ENCODE measurements around the gene IL1R2. TPM values are rescaled to one million over a fixed set of nuclear protein-coding genes. Genes with fewer than 3 reads are reported as not detected.

IL1R2 gene
- polyA plus RNA-seq, 6 donors from 2014 or later, result 0.70 TPM; not detected in 5

GRCh38 chr2:102022884-102023539 is 31.3 kb downstream of the IL1R2 start:
- ATAC-seq (ENCODE audit: low read depth in 2 of 2) (no peak), DNase-seq (no peak)
- Mint-ChIP-seq H3K36me3 (no peaks in the 10 kb centered on the region), H3K9me3 (peaks cover 0 to 2% (median 0%) of the 10 kb centered on the region in 7 donors), H3K27ac (no peak overlapping the region), H3K4me1 (peaks cover 0 to 8% (median 6%) of the 10 kb centered on the region in 3 donors), H3K4me3 (no peak overlapping the region), H3K27me3 (peaks cover 0 to 15% (median 0%) of the 10 kb centered on the region in 3 donors)

GRCh38 chr2:102024410-102024809 is 32.6 kb downstream of the IL1R2 start:
- H3K4me1 Mint-ChIP-seq, result peaks cover 0 to 11% (median 6%) of the 10 kb centered on the region in 3 donors
- H3K27ac Mint-ChIP-seq, result no peak overlapping the region
- H3K9me3 Mint-ChIP-seq, result peaks cover 0 to 2% (median 0%) of the 10 kb centered on the region in 7 donors
- ATAC-seq (ENCODE audit: low read depth in 2 of 2) (no peak), DNase-seq (no peak)
- H3K4me3 Mint-ChIP-seq, result no peak overlapping the region
- H3K27me3 Mint-ChIP-seq, result peaks cover 0 to 11% (median 0%) of the 10 kb centered on the region in 3 donors
- H3K36me3 Mint-ChIP-seq, result no peaks in the 10 kb centered on the region

DNA sequence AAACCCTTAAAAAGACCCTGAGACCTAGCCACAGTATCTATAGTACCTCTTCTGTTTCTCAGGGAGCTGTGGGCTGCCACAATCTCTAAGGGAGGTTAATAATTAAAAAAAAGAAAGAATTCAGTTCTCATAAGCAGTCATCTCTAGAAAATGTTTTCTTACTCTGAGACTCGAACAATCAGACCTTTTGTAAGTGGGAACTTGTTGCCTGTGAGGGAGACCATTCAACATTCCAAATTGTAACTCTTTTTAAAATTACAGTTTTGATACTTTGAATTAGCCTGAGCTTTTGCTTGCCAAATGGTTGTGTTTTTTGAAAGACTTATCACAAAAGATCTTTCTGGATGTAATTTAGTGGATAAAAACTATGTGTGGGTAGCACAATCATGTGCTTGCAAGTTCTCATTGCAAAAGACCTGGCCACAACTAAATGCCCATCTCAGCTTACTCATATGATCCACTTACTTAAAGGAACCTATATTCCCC is 33.3 kb downstream of the IL1R2 start:
- H3K27ac Mint-ChIP-seq, result no peak overlapping the region
- H3K9me3 Mint-ChIP-seq, result peaks cover 0 to 4% (median 0%) of the 10 kb centered on the region in 7 donors
- H3K4me1 Mint-ChIP-seq, result peaks cover 0 to 11% (median 6%) of the 10 kb centered on the region in 3 donors

DNA sequence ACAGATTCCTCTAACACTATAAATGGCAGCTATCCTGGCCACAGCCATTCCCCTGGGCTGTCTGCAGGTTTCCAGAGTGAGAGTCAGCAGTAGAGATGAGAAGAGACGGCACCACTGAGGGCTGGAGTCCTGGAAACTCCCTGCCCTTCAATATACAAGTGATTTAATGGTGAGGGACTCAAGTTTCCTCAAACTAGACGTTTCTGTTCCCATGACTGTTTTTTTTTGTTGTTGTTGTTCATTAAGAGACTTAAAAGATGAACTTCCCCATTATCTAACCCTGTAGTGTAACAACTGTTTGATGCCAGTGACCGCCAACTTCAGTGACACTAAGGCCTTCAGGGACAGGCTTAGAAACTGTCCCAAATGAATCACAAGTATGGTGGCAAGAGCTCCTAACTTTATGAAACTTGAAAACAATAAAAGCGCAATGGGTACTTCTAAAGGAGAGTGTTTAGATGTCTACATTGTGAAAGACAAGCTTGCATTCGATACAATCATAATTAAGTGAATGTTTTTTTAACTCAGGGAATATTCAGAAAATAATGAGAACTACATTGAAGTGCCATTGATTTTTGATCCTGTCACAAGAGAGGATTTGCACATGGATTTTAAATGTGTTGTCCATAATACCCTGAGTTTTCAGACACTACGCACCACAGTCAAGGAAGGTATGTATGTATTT is 34.0 kb downstream of the IL1R2 start:
- Mint-ChIP-seq H3K9me3 (peaks cover 0 to 4% (median 0%) of the 10 kb centered on the region in 7 donors), H3K36me3 (no peaks in the 10 kb centered on the region), H3K27ac (peak overlapping the region in 1 of 6 donors; percentile 4), H3K4me3 (no peak overlapping the region), H3K4me1 (peaks cover 0 to 11% (median 2%) of the 10 kb centered on the region in 3 donors), H3K27me3 (peaks cover 0 to under 1% (median 0%) of the 10 kb centered on the region in 3 donors)
- DNase-seq (no peak), ATAC-seq (ENCODE audit: low read depth in 2 of 2) (no peak)

More for the DNA sequence above, 33.3 kb downstream of the IL1R2 start:
- no peak for DNase-seq
- peaks cover 0 to 6% (median 0%) of the 10 kb centered on the region in 3 donors for H3K27me3 Mint-ChIP-seq
- no peak overlapping the region for H3K4me3 Mint-ChIP-seq
- no peaks in the 10 kb centered on the region for H3K36me3 Mint-ChIP-seq
- no peak for ATAC-seq (ENCODE audit: low read depth in 2 of 2)

- ATAC-seq (ENCODE audit: low read depth in 2 of 2) (no peak), DNase-seq (no peak)
- H3K36me3 Mint-ChIP-seq, result no peaks in the 10 kb centered on the region
- no peaks in the 10 kb centered on the region for H3K27me3 Mint-ChIP-seq
- peaks cover 0 to 4% (median 0%) of the 10 kb centered on the region in 7 donors for H3K9me3 Mint-ChIP-seq
- H3K4me3 Mint-ChIP-seq, result no peak overlapping the region
- H3K4me1 Mint-ChIP-seq, result peaks cover 0 to 11% (median 2%) of the 10 kb centered on the region in 3 donors
- peak overlapping the region in 1 of 6 donors; percentile 45 for H3K27ac Mint-ChIP-seq
These were observed 35.5 kb downstream of the IL1R2 start for GRCh38 chr2:102027036-102027980.

- no peaks in the 10 kb centered on the region for H3K27me3 Mint-ChIP-seq
- ATAC-seq (ENCODE audit: low read depth in 2 of 2), result no peak
These were observed 36.7 kb downstream of the IL1R2 start for GRCh38 chr2:102028470-102028869.

DNA sequence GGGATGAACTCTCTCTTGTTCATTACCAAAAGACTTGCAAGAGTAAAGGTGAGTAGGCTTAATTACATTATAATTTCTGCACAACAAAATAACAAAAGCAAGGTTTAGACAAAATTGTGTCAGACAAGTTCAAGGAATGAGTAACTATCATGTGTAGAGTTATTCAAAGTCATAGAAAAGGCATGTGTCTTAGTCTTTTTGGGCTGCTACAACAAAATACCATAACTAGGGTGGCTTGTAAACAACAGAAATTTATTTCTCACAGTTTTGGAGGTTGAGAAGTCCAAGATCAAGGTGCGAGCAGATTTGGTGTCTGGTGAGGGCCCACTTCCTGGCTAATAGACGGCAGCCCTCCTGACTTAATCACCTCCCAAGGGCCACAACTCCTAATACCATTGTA is 37.6 kb downstream of the IL1R2 start:
- DNase-seq (no peak), ATAC-seq (ENCODE audit: low read depth in 2 of 2) (no peak)
- Mint-ChIP-seq H3K36me3 (no peaks in the 10 kb centered on the region), H3K9me3 (peaks cover 0 to 4% (median 0%) of the 10 kb centered on the region in 7 donors), H3K4me3 (no peak overlapping the region), H3K27me3 (no peaks in the 10 kb centered on the region), H3K27ac (no peak overlapping the region), H3K4me1 (peaks cover 11 to 28% (median 21%) of the 10 kb centered on the region in 3 donors)

More at GRCh38 chr2:102028470-102028869, 36.7 kb downstream of the IL1R2 start:
- H3K4me3 Mint-ChIP-seq, result no peak overlapping the region
- DNase-seq, result no peak
- no peaks in the 10 kb centered on the region for H3K36me3 Mint-ChIP-seq
- peaks cover 5 to 19% (median 13%) of the 10 kb centered on the region in 3 donors for H3K4me1 Mint-ChIP-seq
- H3K27ac Mint-ChIP-seq, result no peak overlapping the region
- H3K9me3 Mint-ChIP-seq, result peaks cover 0 to 4% (median 0%) of the 10 kb centered on the region in 7 donors

- DNase-seq (no peak), ATAC-seq (ENCODE audit: low read depth in 2 of 2) (no peak)
- Mint-ChIP-seq H3K36me3 (no peaks in the 10 kb centered on the region), H3K4me3 (no peak overlapping the region), H3K9me3 (peaks cover 0 to 4% (median 0%) of the 10 kb centered on the region in 7 donors), H3K27me3 (peaks cover 0 to 4% (median 0%) of the 10 kb centered on the region in 3 donors), H3K27ac (no peak overlapping the region), H3K4me1 (peaks cover 15 to 32% (median 24%) of the 10 kb centered on the region in 3 donors)
These were observed 38.2 kb downstream of the IL1R2 start for GRCh38 chr2:102029952-102030351.

- H3K9me3 Mint-ChIP-seq, result peaks cover 0 to 4% (median 0%) of the 10 kb centered on the region in 7 donors
- ATAC-seq (ENCODE audit: low read depth in 2 of 2) (no peak), DNase-seq (no peak)
- H3K4me1 Mint-ChIP-seq, result peaks cover 15 to 32% (median 24%) of the 10 kb centered on the region in 3 donors
- H3K4me3 Mint-ChIP-seq, result no peak overlapping the region
- H3K27me3 Mint-ChIP-seq, result peaks cover 0 to 4% (median 0%) of the 10 kb centered on the region in 3 donors
- no peak overlapping the region for H3K27ac Mint-ChIP-seq
- H3K36me3 Mint-ChIP-seq, result no peaks in the 10 kb centered on the region
These were observed 38.7 kb downstream of the IL1R2 start for GRCh38 chr2:102030502-102030854.

DNA sequence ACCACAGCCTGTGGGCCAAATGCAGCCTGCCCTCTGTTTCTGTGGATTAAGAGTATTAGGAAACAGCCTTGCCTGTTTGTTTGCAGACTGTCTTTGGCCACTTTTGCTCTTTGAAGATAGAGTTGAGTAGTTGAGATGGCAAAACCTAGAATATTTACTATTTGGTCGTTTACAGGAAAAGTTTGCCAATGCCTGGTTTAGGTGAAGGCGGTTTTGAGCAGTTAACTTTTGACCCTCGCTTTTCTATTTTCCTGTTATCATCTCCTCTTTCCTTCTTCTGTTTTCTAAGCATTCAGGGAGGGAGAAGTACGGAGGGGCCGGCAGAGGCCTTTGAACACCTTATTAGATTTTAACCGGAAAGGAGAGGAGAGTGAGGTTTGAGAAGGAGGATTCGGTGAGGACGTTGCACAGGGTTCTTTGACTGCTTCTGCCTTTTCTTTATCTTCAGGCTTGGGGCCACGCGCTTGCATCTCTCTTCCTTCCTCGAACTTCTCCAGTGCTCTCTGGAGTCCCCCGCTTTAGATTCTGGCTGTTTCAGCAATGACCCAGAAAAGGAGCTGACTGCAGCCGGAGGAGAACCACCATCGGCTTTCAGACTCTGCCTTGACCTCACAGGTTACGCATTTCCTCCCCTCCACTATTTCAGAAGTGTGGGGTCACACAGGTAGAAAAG is 39.2 kb downstream of the IL1R2 start:
- H3K27ac Mint-ChIP-seq, result no peak overlapping the region

DNA sequence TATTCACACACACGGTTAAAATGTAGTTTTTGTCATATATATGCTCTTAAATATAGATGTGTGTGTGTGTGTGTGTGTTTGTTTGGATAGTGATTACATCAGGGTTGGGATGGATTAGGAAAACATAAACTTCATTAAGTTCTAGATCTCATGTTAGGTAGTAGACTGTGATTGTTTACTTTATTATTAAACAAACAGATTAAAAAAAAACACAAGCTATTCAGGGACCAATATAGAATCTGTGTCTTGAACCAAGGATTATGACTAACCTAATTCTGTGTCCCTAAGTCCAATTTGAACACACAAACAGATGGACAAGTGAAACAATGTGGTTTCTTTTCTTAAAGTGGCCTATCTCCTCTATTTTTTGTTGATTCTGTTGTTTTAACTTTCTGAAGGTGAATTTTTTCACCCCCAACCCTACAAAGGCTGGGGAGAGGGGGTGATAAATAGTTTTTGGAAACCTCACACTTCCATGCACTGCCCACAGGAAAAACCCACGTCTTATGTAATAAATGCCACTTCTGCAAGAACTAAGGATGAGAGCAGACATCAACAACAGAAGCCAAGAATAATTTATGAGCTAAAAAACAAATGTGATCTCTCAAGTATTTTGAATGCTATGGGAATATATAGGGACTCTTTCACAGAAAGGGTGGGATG is 40.7 kb downstream of the IL1R2 start:
- Mint-ChIP-seq H3K27ac (no peak overlapping the region), H3K4me3 (peak overlapping the region in 1 of 8 donors; percentile 81), H3K4me1 (peaks cover 15 to 29% (median 22%) of the 10 kb centered on the region in 3 donors), H3K27me3 (peaks cover 0 to 11% (median 0%) of the 10 kb centered on the region in 3 donors), H3K36me3 (no peaks in the 10 kb centered on the region), H3K9me3 (peaks cover 0 to 5% (median 0%) of the 10 kb centered on the region in 7 donors)
- DNase-seq (no peak), ATAC-seq (ENCODE audit: low read depth in 2 of 2) (no peak)

More for the DNA sequence above, 39.2 kb downstream of the IL1R2 start:
- DNase-seq (no peak), ATAC-seq (ENCODE audit: low read depth in 2 of 2) (no peak)
- Mint-ChIP-seq H3K9me3 (peaks cover 0 to 4% (median 0%) of the 10 kb centered on the region in 7 donors), H3K27me3 (peaks cover 0 to 4% (median 0%) of the 10 kb centered on the region in 3 donors), H3K4me1 (peaks cover 15 to 32% (median 24%) of the 10 kb centered on the region in 3 donors), H3K4me3 (no peak overlapping the region), H3K36me3 (no peaks in the 10 kb centered on the region)
